C4-2B (cell line): ENCODE results near the gene EFNA2.

Source experiments
- ZFX ChIP-seq: fragments of 450-650 bp; IDR thresholded peaks from 2 replicates; pipeline ENCODE4 v1.6.1; 2017
- TF ChIP-seq, protein P1 (sequence below): fragments of 450-650 bp; conservative IDR thresholded peaks from 2 replicates; pipeline ENCODE4 v1.5.1; 2017; ENCODE audit warnings: mild to moderate bottlenecking

DNA sequence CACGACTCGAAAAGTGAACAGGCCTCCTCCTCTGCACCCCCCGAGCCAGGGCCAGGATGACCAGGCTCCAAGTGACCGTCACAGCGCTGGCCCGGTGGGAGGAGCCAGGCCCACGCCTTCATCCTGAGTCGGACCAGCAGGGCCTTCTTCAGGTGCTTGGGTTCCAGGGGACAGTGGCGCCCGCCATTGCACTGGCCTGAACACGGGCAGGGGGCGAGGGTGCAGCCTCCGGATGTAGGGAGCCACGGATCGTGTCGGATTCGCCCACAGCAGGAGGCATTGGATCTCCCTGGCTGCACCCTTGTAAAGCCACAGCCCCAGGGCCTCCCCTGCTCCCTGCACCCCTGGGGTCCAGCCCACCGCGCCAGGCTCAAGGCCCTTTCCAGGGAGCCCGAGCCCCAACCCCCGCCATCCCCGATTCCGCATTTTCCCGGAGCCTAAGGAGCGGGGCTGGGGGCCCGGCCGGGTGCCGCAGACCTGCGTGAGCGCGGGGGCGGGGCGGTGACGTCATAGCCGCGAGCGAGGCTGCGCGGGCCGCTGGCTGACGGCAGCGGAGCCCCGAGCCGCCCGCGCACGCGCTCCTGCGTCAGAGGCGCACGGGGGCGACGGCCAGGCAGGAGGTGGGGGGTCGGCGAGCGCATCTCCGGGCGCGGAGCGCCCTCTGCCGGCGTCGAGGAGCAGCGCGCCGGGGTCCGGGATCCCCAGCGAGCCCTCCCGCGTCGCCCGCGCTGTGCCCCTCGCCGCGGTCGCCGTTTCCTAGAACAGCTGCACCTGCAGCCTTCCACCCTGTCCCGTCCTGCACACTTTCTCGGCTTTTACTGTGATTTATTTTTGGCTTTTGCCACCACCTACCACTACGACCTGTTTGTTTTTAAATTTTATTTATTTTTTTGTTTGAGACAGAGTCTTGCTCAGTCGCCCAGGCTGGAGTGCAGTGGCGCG lies 45.6 kb upstream of the EFNA2 start:
- TF ChIP-seq, protein P1, sequence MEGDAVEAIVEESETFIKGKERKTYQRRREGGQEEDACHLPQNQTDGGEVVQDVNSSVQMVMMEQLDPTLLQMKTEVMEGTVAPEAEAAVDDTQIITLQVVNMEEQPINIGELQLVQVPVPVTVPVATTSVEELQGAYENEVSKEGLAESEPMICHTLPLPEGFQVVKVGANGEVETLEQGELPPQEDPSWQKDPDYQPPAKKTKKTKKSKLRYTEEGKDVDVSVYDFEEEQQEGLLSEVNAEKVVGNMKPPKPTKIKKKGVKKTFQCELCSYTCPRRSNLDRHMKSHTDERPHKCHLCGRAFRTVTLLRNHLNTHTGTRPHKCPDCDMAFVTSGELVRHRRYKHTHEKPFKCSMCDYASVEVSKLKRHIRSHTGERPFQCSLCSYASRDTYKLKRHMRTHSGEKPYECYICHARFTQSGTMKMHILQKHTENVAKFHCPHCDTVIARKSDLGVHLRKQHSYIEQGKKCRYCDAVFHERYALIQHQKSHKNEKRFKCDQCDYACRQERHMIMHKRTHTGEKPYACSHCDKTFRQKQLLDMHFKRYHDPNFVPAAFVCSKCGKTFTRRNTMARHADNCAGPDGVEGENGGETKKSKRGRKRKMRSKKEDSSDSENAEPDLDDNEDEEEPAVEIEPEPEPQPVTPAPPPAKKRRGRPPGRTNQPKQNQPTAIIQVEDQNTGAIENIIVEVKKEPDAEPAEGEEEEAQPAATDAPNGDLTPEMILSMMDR, result peak; percentile 97
- no peak for TF ChIP-seq ZFX
